ENCODE data around the gene HERC6. TPM values are rescaled to one million over a fixed set of nuclear protein-coding genes. Genes with fewer than 3 reads are reported as not detected.

HERC6 gene
- total and polyA plus RNA-seq, 9 of the 15 experiments (the other 6 are each of a cell fraction or from before 2014, with no cell fraction given): 0.01 to 0.68 (median 0.15) TPM

DNA sequence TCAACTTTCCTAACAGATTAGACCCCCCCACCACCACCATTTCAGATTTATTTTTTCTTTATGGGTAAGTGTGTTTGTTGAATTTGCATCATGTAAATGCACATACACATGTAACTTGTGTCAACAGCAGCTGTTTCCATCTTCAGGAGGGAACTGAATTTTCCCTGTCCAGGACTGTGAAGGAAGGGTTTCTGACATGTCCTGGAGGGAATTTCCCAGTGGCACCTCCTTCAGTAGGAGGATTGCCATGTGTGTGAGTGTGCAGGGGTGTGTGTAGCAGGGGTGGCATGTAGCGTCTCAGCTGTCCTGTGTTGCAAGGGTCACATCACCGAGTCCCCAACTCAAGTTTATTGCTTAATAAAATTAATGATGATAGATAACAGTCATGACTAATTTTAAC, 19.7 kb downstream of the HERC6 start:
- H4K20me1 ChIP-seq (replicated peaks; ENCODE audit: control insufficient read depth, insufficient read depth, low read length): no peaks in the 10 kb centered on the region
- no peaks in the 10 kb centered on the region for H3K9me1 ChIP-seq (ENCODE audit: control insufficient read depth, insufficient read depth, low read length)
- H3K4me3 ChIP-seq: no peak overlapping the region
- H3K79me2 ChIP-seq (ENCODE audit: control insufficient read depth, insufficient read depth, low read length): no peaks in the 10 kb centered on the region
- ChIA-PET CTCF (ENCODE audit: low intra/inter-chr PET ratio) (no interaction called here), POLR2A (no interaction called here)
- BruUV-seq (replicated peaks): no TSS peak
- H2AFZ ChIP-seq (ENCODE audit: low read depth, low read length): no peak overlapping the region
- no peak for ATAC-seq
- H3K27ac ChIP-seq (ENCODE audit: extremely low read depth, low read depth, low read length): no peak overlapping the region
- DNase-seq (ENCODE audit: extremely low read depth in 1 of 4, low spot score in 3 of 4): no peak
- no peak overlapping the region for H3K4me2 ChIP-seq (ENCODE audit: insufficient read depth, low read length)
- no peak for FAIRE-seq
- intact Hi-C loops (cut with micrococcal nuclease) (no loop called here), in situ Hi-C loops (cut with MboI) (no loop called here)
- TF ChIP-seq ZBTB8A (IDR thresholded peaks at IDR 0.05; ENCODE audit: partially characterized antibody) (no peak), CREBBP (IDR thresholded peaks at IDR 0.05; ENCODE audit: low read depth, low read length) (no peak), ZNF184 (CRISPR knock-in tag; IDR thresholded peaks at IDR 0.05) (no peak), EP300 (IDR thresholded peaks at IDR 0.05; ENCODE audit: low read length) (no peak), SNIP1 (IDR thresholded peaks at IDR 0.05; ENCODE audit: low read depth) (no peak), ETV6 (IDR thresholded peaks at IDR 0.05; ENCODE audit: borderline replicate concordance in 1 of 2, low read depth in 2 of 2, low read length in 1 of 2) (no peak), ETV6 (CRISPR knock-in tag; IDR thresholded peaks at IDR 0.05; ENCODE audit: borderline replicate concordance) (no peak), NBN (IDR thresholded peaks at IDR 0.05; ENCODE audit: low read depth) (no peak), MEIS2 (IDR thresholded peaks at IDR 0.05; ENCODE audit: partially characterized antibody) (no peak), KLF6 (CRISPR knock-in tag; IDR thresholded peaks at IDR 0.05; ENCODE audit: borderline replicate concordance) (no peak), C11orf30 (IDR thresholded peaks at IDR 0.05; ENCODE audit: low read depth) (no peak), KLF16 (IDR thresholded peaks at IDR 0.05) (no peak)
- TF ChIP-seq, protein P1, sequence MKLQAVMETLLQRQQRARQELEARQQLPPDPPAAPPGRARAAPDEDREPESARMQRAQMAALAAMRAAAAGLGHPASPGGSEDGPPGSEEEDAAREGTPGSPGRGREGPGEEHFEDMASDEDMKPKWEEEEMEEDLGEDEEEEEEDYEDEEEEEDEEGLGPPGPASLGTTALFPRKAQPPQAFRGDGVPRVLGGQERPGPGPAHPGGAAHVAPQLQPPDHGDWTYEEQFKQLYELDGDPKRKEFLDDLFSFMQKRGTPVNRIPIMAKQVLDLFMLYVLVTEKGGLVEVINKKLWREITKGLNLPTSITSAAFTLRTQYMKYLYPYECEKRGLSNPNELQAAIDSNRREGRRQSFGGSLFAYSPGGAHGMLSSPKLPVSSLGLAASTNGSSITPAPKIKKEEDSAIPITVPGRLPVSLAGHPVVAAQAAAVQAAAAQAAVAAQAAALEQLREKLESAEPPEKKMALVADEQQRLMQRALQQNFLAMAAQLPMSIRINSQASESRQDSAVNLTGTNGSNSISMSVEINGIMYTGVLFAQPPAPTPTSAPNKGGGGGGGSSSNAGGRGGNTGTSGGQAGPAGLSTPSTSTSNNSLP (IDR thresholded peaks at IDR 0.05; ENCODE audit: borderline replicate concordance, low read depth, low read length): no peak
- TF ChIP-seq, protein P2, sequence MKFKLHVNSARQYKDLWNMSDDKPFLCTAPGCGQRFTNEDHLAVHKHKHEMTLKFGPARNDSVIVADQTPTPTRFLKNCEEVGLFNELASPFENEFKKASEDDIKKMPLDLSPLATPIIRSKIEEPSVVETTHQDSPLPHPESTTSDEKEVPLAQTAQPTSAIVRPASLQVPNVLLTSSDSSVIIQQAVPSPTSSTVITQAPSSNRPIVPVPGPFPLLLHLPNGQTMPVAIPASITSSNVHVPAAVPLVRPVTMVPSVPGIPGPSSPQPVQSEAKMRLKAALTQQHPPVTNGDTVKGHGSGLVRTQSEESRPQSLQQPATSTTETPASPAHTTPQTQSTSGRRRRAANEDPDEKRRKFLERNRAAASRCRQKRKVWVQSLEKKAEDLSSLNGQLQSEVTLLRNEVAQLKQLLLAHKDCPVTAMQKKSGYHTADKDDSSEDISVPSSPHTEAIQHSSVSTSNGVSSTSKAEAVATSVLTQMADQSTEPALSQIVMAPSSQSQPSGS (CRISPR knock-in tag; IDR thresholded peaks at IDR 0.05): no peak
- TF ChIP-seq, protein P3, sequence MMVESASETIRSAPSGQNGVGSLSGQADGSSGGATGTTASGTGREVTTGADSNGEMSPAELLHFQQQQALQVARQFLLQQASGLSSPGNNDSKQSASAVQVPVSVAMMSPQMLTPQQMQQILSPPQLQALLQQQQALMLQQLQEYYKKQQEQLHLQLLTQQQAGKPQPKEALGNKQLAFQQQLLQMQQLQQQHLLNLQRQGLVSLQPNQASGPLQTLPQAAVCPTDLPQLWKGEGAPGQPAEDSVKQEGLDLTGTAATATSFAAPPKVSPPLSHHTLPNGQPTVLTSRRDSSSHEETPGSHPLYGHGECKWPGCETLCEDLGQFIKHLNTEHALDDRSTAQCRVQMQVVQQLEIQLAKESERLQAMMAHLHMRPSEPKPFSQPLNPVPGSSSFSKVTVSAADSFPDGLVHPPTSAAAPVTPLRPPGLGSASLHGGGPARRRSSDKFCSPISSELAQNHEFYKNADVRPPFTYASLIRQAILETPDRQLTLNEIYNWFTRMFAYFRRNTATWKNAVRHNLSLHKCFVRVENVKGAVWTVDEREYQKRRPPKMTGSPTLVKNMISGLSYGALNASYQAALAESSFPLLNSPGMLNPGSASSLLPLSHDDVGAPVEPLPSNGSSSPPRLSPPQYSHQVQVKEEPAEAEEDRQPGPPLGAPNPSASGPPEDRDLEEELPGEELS (CRISPR knock-in tag; IDR thresholded peaks at IDR 0.05; ENCODE audit: borderline replicate concordance): no peak
- 0% methylated on average over 2 of the region's 2 CpGs for WGBS (ENCODE audit: insufficient coverage, low coverage, missing lambda C conversion rate)
- no peaks in the 10 kb centered on the region for H3K4me1 ChIP-seq (replicated peaks in 1 of 2; ENCODE audit: control insufficient read depth in 2 of 2, insufficient read depth in 2 of 2, low read length in 2 of 2)
- H3K27me3 ChIP-seq (ENCODE audit: control insufficient read depth in 2 of 2, insufficient read depth in 2 of 2, low read length in 2 of 2): no peaks in the 10 kb centered on the region
- H3K9me3 ChIP-seq (replicated peaks; ENCODE audit: control insufficient read depth, insufficient read depth, low read depth, low read length): no peaks in the 10 kb centered on the region
- no peak overlapping the region for H3K9ac ChIP-seq (ENCODE audit: insufficient read depth in 1 of 2, low read depth in 2 of 2, low read length in 2 of 2)
- no peaks in the 10 kb centered on the region for H3K36me3 ChIP-seq (ENCODE audit: control insufficient read depth, insufficient read depth, low read length)
